GM18868 (cell line): Measurements from ENCODE around the gene PCSK6.
"Not testable (repeated sequence)": the region's sequence is repeated elsewhere in the genome, so short reads cannot be mapped to it uniquely, and the experiment has no call there.

Experiments used
- ATAC-seq: cut with Tn5 transposase; IDR thresholded peaks from one replicate; pipeline ENCODE4 v1.9.1; 2021; ENCODE audit warnings: mild to moderate bottlenecking, moderate library complexity; ENCODE audit not compliant: unreplicated experiment

Gene PCSK6

GRCh38 chr15:101433396-101433795 lies 56.1 kb downstream of the PCSK6 start:
- no peak for ATAC-seq

- ATAC-seq, result no peak
Measured at GRCh38 chr15:101432982-101433381, 56.5 kb downstream of the PCSK6 start.

GRCh38 chr15:101431748-101432147 lies 57.8 kb downstream of the PCSK6 start:
- ATAC-seq, result no peak

GRCh38 chr15:101431301-101431700 lies 58.2 kb downstream of the PCSK6 start:
- no peak for ATAC-seq

GRCh38 chr15:101429646-101430045 lies 59.9 kb downstream of the PCSK6 start:
- no peak for ATAC-seq

GRCh38 chr15:101429191-101429590 lies 60.3 kb downstream of the PCSK6 start:
- no peak for ATAC-seq

- no peak for ATAC-seq
Measured at GRCh38 chr15:101428758-101429157, 60.7 kb downstream of the PCSK6 start.

GRCh38 chr15:101427606-101428487 lies 61.7 kb downstream of the PCSK6 start:
- no peak for ATAC-seq

GRCh38 chr15:101426761-101427333 lies 62.7 kb downstream of the PCSK6 start:
- no peak for ATAC-seq

GRCh38 chr15:101425787-101426365 lies 63.6 kb downstream of the PCSK6 start:
- no peak for ATAC-seq

GRCh38 chr15:101424984-101425383 lies 64.5 kb downstream of the PCSK6 start:
- no peak for ATAC-seq

GRCh38 chr15:101420232-101420631 lies 69.3 kb downstream of the PCSK6 start:
- ATAC-seq, result no peak

- not testable (repeated sequence) for ATAC-seq
Measured at GRCh38 chr15:101416475-101416874, 73.0 kb downstream of the PCSK6 start.

- ATAC-seq, result no peak
Measured at GRCh38 chr15:101413239-101413638, 76.3 kb downstream of the PCSK6 start.

- ATAC-seq, result no peak
Measured at GRCh38 chr15:101411581-101411980, 77.9 kb downstream of the PCSK6 start.

- ATAC-seq, result no peak
Measured at GRCh38 chr15:101411085-101411484, 78.4 kb downstream of the PCSK6 start.

- no peak for ATAC-seq
Measured at GRCh38 chr15:101410612-101411011, 78.9 kb downstream of the PCSK6 start.

GRCh38 chr15:101409621-101410020 lies 79.9 kb downstream of the PCSK6 start:
- no peak for ATAC-seq

GRCh38 chr15:101407966-101408775 lies 81.3 kb downstream of the PCSK6 start:
- no peak for ATAC-seq

- peak; percentile 92 for ATAC-seq
Measured at GRCh38 chr15:101407439-101407838, 82.1 kb downstream of the PCSK6 start.

GRCh38 chr15:101406526-101407195 lies 82.8 kb downstream of the PCSK6 start:
- ATAC-seq, result no peak
